OCI-LY3 (cell line): Measurements from ENCODE around the gene ECE2.
A peak's percentile ranks its signal among the peaks of the same experiment; 100 is the strongest.

Experiments
- H2AFZ ChIP-seq: fragments of 200-600, 300-600 bp; shearing (Covaris generic); 2 replicates; pipeline ENCODE4 v1.6.0; 2014; ENCODE audit warnings: antibody characterized with exemption, low read depth, low read length
- H3K27ac ChIP-seq: fragments of 200-600, 300-600 bp; sonication (generic); 2 replicates; pipeline ENCODE4 v1.5.1; 2014; ENCODE audit warnings: mild to moderate bottlenecking, low read length, moderate library complexity, mixed read lengths
- H3K27me3 ChIP-seq: fragments of 200-600, 300-600 bp; sonication (generic); 2 replicates; pipeline ENCODE4 v1.6.1; 2014; ENCODE audit warnings: low read depth, low read length, mixed read lengths
- H3K36me3 ChIP-seq: fragments of 200-600, 300-600 bp; sonication (generic); replicated peaks from 2 replicates; pipeline ENCODE3; 2014; ENCODE audit warnings: low read depth, low read length, mixed read lengths
- H3K4me1 ChIP-seq: fragments of 300-600, 200-600 bp; sonication (generic); 2 replicates; pipeline ENCODE4 v1.6.1; 2014; ENCODE audit warnings: low read length, mixed read lengths
- H3K4me2 ChIP-seq: fragments of 200-600, 300-600 bp; sonication (generic); 2 replicates; pipeline ENCODE4 v1.6.1; 2014; ENCODE audit warnings: low read length, mixed read lengths
- H3K4me3 ChIP-seq: fragments of 300-600, 200-600 bp; sonication (generic); 2 replicates; pipeline ENCODE4 v1.5.1; 2014; ENCODE audit warnings: antibody characterized with exemption, mild to moderate bottlenecking, low read length, moderate library complexity
- H3K79me2 ChIP-seq: fragments of 300-600, 200-600 bp; shearing (Covaris generic); 2 replicates; pipeline ENCODE4 v1.6.1; 2014; ENCODE audit warnings: mild to moderate bottlenecking, low read length, mixed read lengths
- H3K9ac ChIP-seq: fragments of 300-600, 200-600 bp; shearing (Covaris generic); 2 replicates; pipeline ENCODE4 v1.6.0; 2014; ENCODE audit warnings: mild to moderate bottlenecking, low read length, moderate library complexity
- H3K9me3 ChIP-seq: fragments of 200-600, 300-600 bp; shearing (Covaris generic); 2 replicates; pipeline ENCODE4 v1.6.1; 2014; ENCODE audit warnings: low read length, mixed read lengths; ENCODE audit not compliant: insufficient read depth
- H4K20me1 ChIP-seq: fragments of 200-600, 300-600 bp; sonication (generic); 2 replicates; pipeline ENCODE4 v1.6.1; 2016; ENCODE audit warnings: low read length, mixed read lengths; ENCODE audit not compliant: insufficient read depth
- CTCF ChIP-seq: fragments of 200-600, 300-600 bp; sonication (generic); IDR thresholded peaks from 2 replicates; pipeline ENCODE4 v1.5.1; 2014; ENCODE audit warnings: antibody characterized with exemption, low read length, low read depth
- EZH2phosphoT487 ChIP-seq: fragments of 200-600 bp; shearing (Covaris generic); IDR thresholded peaks from 2 replicates; pipeline ENCODE4 v1.6.1; 2018; ENCODE audit warnings: antibody characterized with exemption, mixed run types, low read depth

ECE2 gene

GRCh38 chr3:184257083-184257915 is 18.5 kb upstream of the ECE2 start:
- TF ChIP-seq CTCF (no peak), EZH2phosphoT487 (no peak)
- Histone ChIP-seq H2AFZ (no peak overlapping the region), H3K27ac (no peak overlapping the region), H3K79me2 (peaks cover 8% of the 10 kb centered on the region), H3K4me2 (no peak overlapping the region), H3K36me3 (no peaks in the 10 kb centered on the region), H3K9ac (no peak overlapping the region), H4K20me1 (0 out of 2 replicates have a peak, but pooled peaks cover 2% of the 10 kb centered on the region), H3K4me1 (peaks cover 5% of the 10 kb centered on the region), H3K4me3 (no peak overlapping the region), H3K27me3 (no peaks in the 10 kb centered on the region), H3K9me3 (no peaks in the 10 kb centered on the region)

- Histone ChIP-seq H2AFZ (no peak overlapping the region), H3K9ac (no peak overlapping the region), H3K79me2 (0 out of 2 replicates have a peak, but pooled peaks cover 2% of the 10 kb centered on the region), H3K9me3 (no peaks in the 10 kb centered on the region), H3K27me3 (no peaks in the 10 kb centered on the region), H3K4me3 (no peak overlapping the region), H3K4me1 (no peaks in the 10 kb centered on the region), H4K20me1 (0 out of 2 replicates have a peak, but pooled peaks cover 2% of the 10 kb centered on the region), H3K36me3 (no peaks in the 10 kb centered on the region), H3K27ac (no peak overlapping the region), H3K4me2 (no peak overlapping the region)
- no peak for TF ChIP-seq EZH2phosphoT487
- no peak for TF ChIP-seq CTCF
Observed at GRCh38 chr3:184258926-184259325, 16.9 kb upstream of the ECE2 start.

GRCh38 chr3:184259396-184259877 is 16.4 kb upstream of the ECE2 start:
- no peaks in the 10 kb centered on the region for H3K4me1 ChIP-seq
- H3K4me2 ChIP-seq = no peak overlapping the region
- no peak overlapping the region for H3K4me3 ChIP-seq
- H2AFZ ChIP-seq = no peak overlapping the region
- H3K27me3 ChIP-seq = no peaks in the 10 kb centered on the region
- TF ChIP-seq EZH2phosphoT487 (no peak), CTCF (no peak)
- no peak overlapping the region for H3K27ac ChIP-seq
- 0 out of 2 replicates have a peak, but pooled peaks cover 2% of the 10 kb centered on the region for H4K20me1 ChIP-seq
- H3K9ac ChIP-seq = no peak overlapping the region
- H3K9me3 ChIP-seq = no peaks in the 10 kb centered on the region
- H3K79me2 ChIP-seq = no peaks in the 10 kb centered on the region
- no peaks in the 10 kb centered on the region for H3K36me3 ChIP-seq

GRCh38 chr3:184259878-184260723 is 15.7 kb upstream of the ECE2 start:
- Histone ChIP-seq H3K4me2 (peak overlapping the region; percentile 87), H3K27me3 (no peaks in the 10 kb centered on the region), H3K79me2 (no peaks in the 10 kb centered on the region), H3K36me3 (no peaks in the 10 kb centered on the region), H2AFZ (no peak overlapping the region), H3K9me3 (no peaks in the 10 kb centered on the region), H3K9ac (peak overlapping the region; percentile 82), H3K4me3 (peak overlapping the region; percentile 93), H3K4me1 (no peaks in the 10 kb centered on the region), H3K27ac (no peak overlapping the region), H4K20me1 (0 out of 2 replicates have a peak, but pooled peaks cover 2% of the 10 kb centered on the region)
- TF ChIP-seq EZH2phosphoT487 (no peak), CTCF (no peak)
